Fibroblast of the aortic adventitia (primary cell): Measurements from ENCODE around the gene PEF1. TPM values are rescaled to one million over a fixed set of nuclear protein-coding genes. Genes with fewer than 3 reads are reported as not detected.

Source experiments
- DNase-seq: peaks from one replicate; pipeline ENCODE4 v3.0.0-alpha.2; 2010; ENCODE audit warnings: low read depth
- H3K4me3 ChIP-seq: 2 replicates; pipeline ENCODE4 v1.5.1; 2011; ENCODE audit warnings: low read depth, mild to moderate bottlenecking, control low read depth, low read length, moderate library complexity
- CTCF ChIP-seq: IDR thresholded peaks from 2 replicates; pipeline ENCODE4 v1.5.1; 2011; ENCODE audit warnings: mild to moderate bottlenecking, low read length, control low read depth, inconsistent platforms; ENCODE audit not compliant: insufficient read depth
- total RNA-seq: library from RNA; depleted of rRNA; stranded (reverse); fragments of >200 nt; gene quantifications from 2 replicates; pipeline ENCODE4 v1.2.3, GENCODE V29; 2012; ENCODE audit warnings: low replicate concordance

PEF1 gene
- total RNA-seq, 1 donor: 59.8 TPM

- peak; percentile 58 for DNase-seq
- no peak overlapping the region for H3K4me3 ChIP-seq
- no peak for TF ChIP-seq CTCF
Observed at GRCh38 chr1:31627930-31628559, 16.6 kb downstream of the PEF1 start.

GRCh38 chr1:31627301-31627929, 17.3 kb downstream of the PEF1 start:
- no peak for TF ChIP-seq CTCF
- no peak overlapping the region for H3K4me3 ChIP-seq
- DNase-seq: peak; percentile 51

- H3K4me3 ChIP-seq: no peak overlapping the region
- TF ChIP-seq CTCF: no peak
- peak; percentile 33 for DNase-seq
Observed at GRCh38 chr1:31626223-31627207, 18.2 kb downstream of the PEF1 start.

GRCh38 chr1:31625561-31626222, 19.0 kb downstream of the PEF1 start:
- DNase-seq: peak; percentile 61
- TF ChIP-seq CTCF: no peak

GRCh38 chr1:31624731-31625514, 19.8 kb downstream of the PEF1 start:
- H3K4me3 ChIP-seq: no peak overlapping the region
- no peak for TF ChIP-seq CTCF
- DNase-seq: no peak

More at GRCh38 chr1:31625561-31626222, 19.0 kb downstream of the PEF1 start:
- H3K4me3 ChIP-seq: no peak overlapping the region

GRCh38 chr1:31624309-31624708, 20.4 kb downstream of the PEF1 start:
- no peak overlapping the region for H3K4me3 ChIP-seq
- no peak for TF ChIP-seq CTCF
- DNase-seq: no peak
